ENCODE results near the gene KCNH6.

DNA sequence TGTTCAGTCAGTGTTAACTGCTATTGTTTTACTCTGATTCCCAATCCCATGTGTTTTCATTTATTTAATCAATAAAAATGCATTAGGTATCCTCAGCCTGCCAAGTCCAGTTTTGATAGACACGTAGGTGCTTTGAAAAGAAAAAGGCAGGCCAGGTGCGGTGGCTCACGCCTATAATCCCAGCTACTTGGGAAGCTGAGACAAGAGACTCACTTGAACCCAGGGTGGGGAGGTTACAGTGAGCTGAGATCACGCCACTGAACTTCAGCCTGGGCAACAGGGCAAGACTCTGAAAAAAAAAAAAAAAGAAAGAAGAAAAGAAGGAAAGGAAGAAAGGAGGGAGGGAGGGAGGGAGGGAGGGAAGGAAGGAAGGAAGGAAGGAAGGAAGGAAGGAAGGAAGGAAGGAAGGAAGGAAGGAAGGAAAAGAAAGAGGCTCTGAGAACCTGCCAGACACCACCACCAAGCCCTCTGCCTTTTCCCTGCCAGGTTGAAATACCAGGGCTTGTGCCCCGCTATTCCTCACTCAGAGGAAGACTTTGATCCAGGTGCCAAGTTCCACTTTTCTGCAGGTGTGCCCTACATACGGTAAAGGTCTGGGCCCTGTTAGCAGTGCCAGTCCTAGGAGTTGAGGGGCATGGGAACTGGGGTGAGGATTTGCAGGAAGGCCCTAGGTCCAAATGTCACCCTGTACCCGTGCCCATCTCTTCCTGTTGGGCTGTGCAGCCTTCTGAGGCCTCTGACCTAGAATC is 10.1 kb upstream of the KCNH6 start:
- no peak for TF ChIP-seq CTCF (IDR thresholded peaks at IDR 0.05; ENCODE audit: low read length)
- no peak for TF ChIP-seq EZH2phosphoT487 (IDR thresholded peaks at IDR 0.05; ENCODE audit: low read length)
